ENCODE measurements around the gene KRT80. TPM values are rescaled to one million over a fixed set of nuclear protein-coding genes. Genes with fewer than 3 reads are reported as not detected.
A peak's percentile ranks its signal among the peaks of the same experiment; 100 is the strongest.

KRT80 gene
- total RNA-seq, 1 donor from 2014 or later, result 10.7 TPM

DNA sequence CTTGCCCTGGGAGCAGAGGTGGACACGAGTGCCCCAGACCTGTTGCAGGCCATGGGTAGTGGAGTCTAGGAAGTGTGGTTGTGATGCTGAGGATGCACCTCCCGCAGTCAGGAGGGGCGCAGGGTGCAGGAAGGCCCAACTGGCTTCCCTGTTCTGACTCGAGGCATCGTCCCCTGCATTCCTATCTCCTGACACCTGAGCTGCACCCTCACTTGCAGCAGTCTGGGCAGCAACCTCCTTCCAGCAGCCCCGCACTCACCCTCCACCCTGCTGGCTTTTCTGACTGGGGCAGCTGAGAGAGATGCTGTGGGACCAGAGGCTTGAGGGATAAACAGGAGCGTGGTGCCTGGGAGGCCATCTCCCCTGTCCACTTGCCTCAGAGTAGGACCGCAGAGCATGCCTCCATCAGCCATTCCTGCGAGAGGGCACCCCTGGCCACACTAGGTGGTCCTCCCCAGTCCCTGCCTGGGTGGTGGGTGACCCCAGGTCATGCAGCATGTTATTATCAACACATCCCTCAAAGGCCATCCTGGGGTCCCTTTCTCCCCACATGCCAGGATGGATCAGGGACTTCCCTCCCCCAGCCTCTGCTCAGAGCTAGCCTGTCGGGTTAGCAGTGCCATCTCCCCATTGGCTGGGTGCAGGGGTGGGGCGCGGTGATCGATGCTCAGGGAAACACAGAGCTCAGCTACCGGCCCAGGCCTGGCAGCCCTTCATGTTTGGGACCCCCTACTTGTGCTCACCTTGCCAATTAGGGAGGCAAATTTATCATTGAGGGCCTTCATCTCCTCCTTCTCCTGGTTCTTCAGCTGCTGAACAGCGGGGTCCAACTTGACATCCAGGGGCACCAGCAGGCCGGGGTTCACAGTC lies 719 bp downstream of the KRT80 start:
- no peaks in the 10 kb centered on the region for H3K36me3 Mint-ChIP-seq (ENCODE audit: low read depth)
- no peaks in the 10 kb centered on the region for H3K27me3 Mint-ChIP-seq (ENCODE audit: low read depth)
- peak overlapping the region; percentile 98 for H3K27ac Mint-ChIP-seq (ENCODE audit: unreplicated experiment)
- peaks cover 93% of the 10 kb centered on the region for H3K4me1 Mint-ChIP-seq (ENCODE audit: low read depth)
- TF ChIP-seq, protein P1, sequence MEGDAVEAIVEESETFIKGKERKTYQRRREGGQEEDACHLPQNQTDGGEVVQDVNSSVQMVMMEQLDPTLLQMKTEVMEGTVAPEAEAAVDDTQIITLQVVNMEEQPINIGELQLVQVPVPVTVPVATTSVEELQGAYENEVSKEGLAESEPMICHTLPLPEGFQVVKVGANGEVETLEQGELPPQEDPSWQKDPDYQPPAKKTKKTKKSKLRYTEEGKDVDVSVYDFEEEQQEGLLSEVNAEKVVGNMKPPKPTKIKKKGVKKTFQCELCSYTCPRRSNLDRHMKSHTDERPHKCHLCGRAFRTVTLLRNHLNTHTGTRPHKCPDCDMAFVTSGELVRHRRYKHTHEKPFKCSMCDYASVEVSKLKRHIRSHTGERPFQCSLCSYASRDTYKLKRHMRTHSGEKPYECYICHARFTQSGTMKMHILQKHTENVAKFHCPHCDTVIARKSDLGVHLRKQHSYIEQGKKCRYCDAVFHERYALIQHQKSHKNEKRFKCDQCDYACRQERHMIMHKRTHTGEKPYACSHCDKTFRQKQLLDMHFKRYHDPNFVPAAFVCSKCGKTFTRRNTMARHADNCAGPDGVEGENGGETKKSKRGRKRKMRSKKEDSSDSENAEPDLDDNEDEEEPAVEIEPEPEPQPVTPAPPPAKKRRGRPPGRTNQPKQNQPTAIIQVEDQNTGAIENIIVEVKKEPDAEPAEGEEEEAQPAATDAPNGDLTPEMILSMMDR (IDR thresholded peaks at IDR 0.05), result no peak
- H3K4me3 Mint-ChIP-seq (ENCODE audit: unreplicated experiment), result peak overlapping the region; percentile 12
- DNase-seq (ENCODE audit: low spot score), result no peak
- H3K9me3 Mint-ChIP-seq (ENCODE audit: low read depth), result no peaks in the 10 kb centered on the region

DNA sequence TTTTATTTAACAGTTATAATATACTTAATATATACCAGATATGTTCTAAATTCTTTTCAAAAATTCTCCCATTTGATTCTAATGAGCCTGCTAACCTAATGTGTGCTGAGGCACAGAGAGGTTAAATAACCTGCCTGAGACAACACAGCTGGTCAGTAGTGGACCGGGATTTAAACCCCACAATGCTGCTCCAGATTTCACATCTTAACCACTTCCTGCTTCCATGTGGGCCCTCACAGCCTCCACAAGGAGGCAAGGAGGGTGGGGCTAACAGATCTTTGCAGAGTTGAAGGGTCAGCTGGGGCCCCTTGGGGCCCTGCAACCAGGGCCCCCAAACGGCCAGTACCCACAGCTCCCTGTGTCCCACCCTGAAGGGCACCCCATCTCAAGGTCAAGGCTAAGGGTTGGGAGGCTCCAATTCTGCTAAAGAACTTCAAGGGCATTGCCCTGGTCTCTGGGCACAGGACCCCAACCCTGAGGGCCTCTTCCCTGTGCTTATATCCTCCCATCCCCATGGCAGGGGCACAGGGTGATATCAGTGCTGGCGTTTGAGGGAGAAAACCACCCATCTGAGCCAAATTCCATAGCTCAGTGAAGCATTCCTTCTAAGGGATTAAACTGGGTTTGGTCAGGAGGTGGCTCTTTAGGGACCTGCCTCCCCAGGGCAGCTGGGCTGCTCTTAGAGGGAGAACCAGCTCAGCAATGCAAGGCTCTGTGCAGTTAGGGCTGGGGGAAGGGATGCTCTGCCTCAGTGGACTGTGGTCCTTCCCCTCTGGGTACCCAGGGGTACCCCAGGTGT lies 2.2 kb downstream of the KRT80 start:
- Mint-ChIP-seq H3K9me3 (ENCODE audit: low read depth) (no peaks in the 10 kb centered on the region), H3K27me3 (ENCODE audit: low read depth) (no peaks in the 10 kb centered on the region), H3K4me3 (ENCODE audit: unreplicated experiment) (no peak overlapping the region), H3K27ac (ENCODE audit: unreplicated experiment) (peak overlapping the region; percentile 98), H3K36me3 (ENCODE audit: low read depth) (no peaks in the 10 kb centered on the region), H3K4me1 (ENCODE audit: low read depth) (peaks cover 95% of the 10 kb centered on the region)
- DNase-seq (ENCODE audit: low spot score), result no peak
- TF ChIP-seq, protein P1 (IDR thresholded peaks at IDR 0.05), result no peak

DNA sequence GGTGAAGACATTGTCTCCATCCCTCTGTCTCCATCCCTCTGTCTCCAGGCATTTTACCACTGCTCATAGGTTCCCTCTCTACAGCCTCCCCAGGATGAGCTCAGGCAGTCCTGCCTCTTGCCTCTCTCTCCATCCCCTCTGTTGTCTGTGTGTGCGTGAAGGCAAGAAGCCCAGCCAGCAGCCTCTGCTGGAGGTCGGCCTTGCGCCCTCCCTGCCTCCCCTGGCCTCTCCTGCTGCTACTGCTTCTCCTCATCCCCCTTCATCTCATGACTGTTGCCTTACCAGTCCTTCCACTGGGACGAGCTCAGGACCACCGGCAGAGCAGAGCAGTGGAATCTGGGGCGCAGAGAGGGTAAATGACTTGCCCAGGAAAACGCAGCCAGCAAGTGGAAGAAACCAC lies 3.2 kb downstream of the KRT80 start:
- Mint-ChIP-seq H3K4me3 (ENCODE audit: unreplicated experiment) (no peak overlapping the region), H3K36me3 (ENCODE audit: low read depth) (no peaks in the 10 kb centered on the region), H3K27me3 (ENCODE audit: low read depth) (no peaks in the 10 kb centered on the region), H3K27ac (ENCODE audit: unreplicated experiment) (peak overlapping the region; percentile 74), H3K4me1 (ENCODE audit: low read depth) (peaks cover 95% of the 10 kb centered on the region), H3K9me3 (ENCODE audit: low read depth) (no peaks in the 10 kb centered on the region)
- DNase-seq (ENCODE audit: low spot score), result no peak
- TF ChIP-seq, protein P1 (IDR thresholded peaks at IDR 0.05), result no peak

DNA sequence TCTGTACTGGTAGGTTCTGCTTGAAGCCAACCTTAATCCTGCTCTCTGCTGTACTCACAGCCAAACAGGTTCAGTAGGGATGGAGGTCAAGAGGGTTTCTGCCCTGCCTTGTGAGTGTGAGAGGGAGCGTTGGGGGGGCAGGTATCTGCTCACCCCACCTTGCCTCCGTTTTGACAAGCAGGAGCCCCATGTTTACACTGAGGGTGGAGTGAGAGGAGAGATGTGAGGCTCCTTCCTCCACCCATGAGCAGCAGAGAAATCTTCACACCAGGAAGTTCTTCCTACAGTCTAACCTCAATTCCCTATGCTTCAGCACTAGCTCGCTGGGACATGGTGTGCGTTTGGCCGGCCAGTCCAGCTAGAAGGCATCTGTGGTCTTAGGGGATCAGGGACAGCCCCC lies 4.2 kb downstream of the KRT80 start:
- H3K9me3 Mint-ChIP-seq (ENCODE audit: low read depth), result no peaks in the 10 kb centered on the region
- no peaks in the 10 kb centered on the region for H3K27me3 Mint-ChIP-seq (ENCODE audit: low read depth)
- DNase-seq (ENCODE audit: low spot score), result no peak
- H3K4me1 Mint-ChIP-seq (ENCODE audit: low read depth), result peaks cover 95% of the 10 kb centered on the region
- TF ChIP-seq, protein P1 (IDR thresholded peaks at IDR 0.05), result no peak
- H3K4me3 Mint-ChIP-seq (ENCODE audit: unreplicated experiment), result no peak overlapping the region
- no peaks in the 10 kb centered on the region for H3K36me3 Mint-ChIP-seq (ENCODE audit: low read depth)
- H3K27ac Mint-ChIP-seq (ENCODE audit: unreplicated experiment), result peak overlapping the region; percentile 74

DNA sequence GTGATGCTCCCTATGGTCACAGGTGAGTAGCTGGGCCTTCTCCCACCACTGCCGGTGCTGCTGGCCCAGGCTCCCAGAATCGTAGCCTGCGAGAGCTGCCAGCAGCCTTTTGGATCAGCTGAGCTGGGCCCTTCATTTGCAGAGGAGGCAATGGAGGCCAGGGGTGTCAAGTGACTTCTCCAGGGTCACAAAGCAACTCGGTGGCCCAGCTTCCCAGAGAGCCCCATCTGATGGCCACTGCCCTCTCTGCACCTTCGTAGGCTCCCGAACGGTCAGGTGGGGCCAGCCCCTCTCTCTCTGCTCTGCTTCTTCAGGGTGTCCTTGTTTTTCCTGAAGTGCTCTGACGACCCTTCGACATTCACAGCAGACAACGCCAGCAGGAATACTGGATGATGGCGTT lies 4.6 kb downstream of the KRT80 start:
- TF ChIP-seq, protein P1 (IDR thresholded peaks at IDR 0.05), result no peak
- Mint-ChIP-seq H3K4me1 (ENCODE audit: low read depth) (peaks cover 95% of the 10 kb centered on the region), H3K36me3 (ENCODE audit: low read depth) (no peaks in the 10 kb centered on the region), H3K4me3 (ENCODE audit: unreplicated experiment) (no peak overlapping the region), H3K9me3 (ENCODE audit: low read depth) (no peaks in the 10 kb centered on the region), H3K27ac (ENCODE audit: unreplicated experiment) (peak overlapping the region; percentile 92), H3K27me3 (ENCODE audit: low read depth) (no peaks in the 10 kb centered on the region)
- DNase-seq (ENCODE audit: low spot score), result no peak
